CD4-positive, alpha-beta T cell treated with Interferon gamma for 1 hour (primary cell): ENCODE measurements around the gene GCDH.

Experiments
- DNase-seq: peaks from one replicate; pipeline ENCODE4 v3.0.0-alpha.2; 2020

Gene GCDH

GRCh38 chr19:12943437-12944044 lies 52.6 kb downstream of the GCDH start:
- no peak for DNase-seq

DNA sequence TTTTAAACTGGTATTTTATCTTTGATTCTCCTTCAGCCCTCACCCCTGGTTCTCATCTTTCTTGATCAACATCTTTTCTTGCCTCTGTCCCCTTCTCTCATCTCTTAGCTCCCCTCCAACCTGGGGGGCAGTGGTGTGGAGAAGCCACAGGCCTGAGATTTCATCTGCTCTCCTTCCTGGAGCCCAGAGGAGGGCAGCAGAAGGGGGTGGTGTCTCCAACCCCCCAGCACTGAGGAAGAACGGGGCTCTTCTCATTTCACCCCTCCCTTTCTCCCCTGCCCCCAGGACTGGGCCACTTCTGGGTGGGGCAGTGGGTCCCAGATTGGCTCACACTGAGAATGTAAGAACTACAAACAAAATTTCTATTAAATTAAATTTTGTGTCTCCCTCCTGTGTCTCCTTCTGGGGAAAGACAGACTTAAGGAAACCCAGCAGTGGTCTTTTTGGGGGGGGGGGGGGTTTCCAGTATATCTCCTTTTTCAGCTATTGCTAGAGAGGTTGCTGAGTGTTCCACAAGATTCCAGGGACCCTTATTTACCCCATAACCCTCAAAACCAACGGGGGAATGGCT lies 53.2 kb downstream of the GCDH start:
- no peak for DNase-seq

DNA sequence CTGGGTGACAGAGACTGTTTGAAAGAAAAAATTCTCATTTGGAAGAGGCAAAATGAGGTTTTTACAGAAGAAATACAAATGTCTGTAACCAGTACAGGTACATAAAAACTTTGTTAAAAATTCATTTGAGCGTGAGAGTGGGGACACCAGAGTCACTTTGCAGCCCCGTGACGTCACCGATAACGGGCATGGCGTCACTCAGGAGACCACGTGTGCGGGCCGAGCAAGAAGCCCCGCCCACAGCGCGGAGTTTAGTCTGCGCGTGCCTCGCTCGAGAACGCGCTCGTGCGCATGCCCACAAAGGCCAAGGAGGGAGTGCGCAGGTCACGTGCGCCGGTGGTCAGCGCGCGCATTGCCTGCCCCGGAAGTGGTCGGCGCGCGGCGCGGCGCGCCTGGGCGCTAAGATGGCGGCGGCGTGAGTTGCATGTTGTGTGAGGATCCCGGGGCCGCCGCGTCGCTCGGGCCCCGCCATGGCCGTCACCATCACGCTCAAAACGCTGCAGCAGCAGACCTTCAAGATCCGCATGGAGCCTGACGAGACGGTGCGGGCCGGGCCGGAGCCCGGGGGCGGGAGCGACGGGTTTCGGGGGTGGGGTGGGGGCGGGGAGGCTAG lies 54.6 kb downstream of the GCDH start, which contains the start of gene RAD23A:
TSS of gene RAD23A (plus strand) at position 384 of the 613 bp plus-strand sequence. CDS start at position 471, 87 bp downstream.
- DNase-seq, result peak; percentile 98

DNA sequence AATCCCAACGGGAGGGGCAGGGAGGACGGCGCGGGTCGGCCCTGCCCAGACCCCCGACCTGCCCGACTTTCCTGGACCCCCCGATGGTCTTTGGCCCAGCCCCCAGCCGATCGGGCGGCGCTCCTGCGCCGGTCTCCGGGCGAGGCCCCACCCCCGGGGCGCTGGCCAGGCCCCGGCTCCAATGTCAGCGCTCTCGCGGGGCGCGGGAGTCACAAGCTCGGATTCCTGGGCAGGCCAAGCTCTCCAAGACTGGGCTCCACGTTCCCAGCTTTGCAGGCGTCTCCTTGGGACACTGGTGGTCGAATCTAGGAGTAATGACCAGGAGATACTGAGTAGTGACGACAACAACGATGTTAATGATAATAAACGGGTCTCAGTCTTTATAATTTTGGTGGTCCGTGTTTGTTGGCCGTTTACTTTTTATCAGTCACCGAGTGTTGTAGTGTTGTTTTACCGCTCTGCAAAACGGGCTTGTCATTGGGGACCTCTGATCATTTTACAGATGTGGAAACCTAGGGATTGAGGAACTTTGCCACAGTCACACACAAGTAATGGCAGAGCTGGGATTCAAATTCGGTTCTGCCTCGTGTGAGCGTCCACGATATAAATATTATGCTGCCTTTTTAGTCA lies 55.2 kb downstream of the GCDH start:
- DNase-seq, result peak; percentile 33

DNA sequence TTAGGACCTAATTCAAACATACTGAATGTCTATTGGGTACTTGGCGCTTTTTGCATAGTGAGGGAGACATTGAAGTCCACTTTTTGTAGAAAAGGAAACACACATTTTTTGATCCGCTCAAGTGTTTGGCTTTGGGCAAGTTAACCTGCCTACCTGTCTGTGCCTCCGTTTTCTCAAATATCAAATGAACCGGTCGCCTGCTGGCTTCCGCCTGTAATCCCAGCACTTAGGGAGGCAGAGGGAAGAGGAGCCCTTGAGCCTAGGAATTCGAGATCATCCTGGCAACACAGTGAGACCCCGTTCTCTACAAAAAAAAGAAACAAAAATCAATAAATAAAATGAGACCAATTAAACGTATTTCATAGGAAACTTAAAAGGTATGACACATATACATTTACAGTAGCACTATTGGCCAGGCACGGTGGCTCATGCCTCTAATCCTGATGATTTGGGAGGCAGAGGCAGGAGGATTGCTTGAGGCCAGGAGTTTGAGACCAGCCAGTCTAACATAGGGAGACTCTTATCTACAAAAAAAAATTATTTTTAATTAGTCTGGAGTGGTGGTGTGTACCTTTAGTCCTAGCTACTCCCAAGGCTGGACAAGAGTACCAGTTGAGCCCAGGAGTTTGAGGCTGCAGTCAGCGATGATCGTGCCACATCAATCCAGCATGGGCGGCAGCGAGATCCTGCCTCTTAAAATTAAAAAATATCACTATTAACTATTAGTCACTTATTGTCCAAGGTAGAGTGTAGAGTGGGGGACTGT lies 56.0 kb downstream of the GCDH start:
- no peak for DNase-seq

DNA sequence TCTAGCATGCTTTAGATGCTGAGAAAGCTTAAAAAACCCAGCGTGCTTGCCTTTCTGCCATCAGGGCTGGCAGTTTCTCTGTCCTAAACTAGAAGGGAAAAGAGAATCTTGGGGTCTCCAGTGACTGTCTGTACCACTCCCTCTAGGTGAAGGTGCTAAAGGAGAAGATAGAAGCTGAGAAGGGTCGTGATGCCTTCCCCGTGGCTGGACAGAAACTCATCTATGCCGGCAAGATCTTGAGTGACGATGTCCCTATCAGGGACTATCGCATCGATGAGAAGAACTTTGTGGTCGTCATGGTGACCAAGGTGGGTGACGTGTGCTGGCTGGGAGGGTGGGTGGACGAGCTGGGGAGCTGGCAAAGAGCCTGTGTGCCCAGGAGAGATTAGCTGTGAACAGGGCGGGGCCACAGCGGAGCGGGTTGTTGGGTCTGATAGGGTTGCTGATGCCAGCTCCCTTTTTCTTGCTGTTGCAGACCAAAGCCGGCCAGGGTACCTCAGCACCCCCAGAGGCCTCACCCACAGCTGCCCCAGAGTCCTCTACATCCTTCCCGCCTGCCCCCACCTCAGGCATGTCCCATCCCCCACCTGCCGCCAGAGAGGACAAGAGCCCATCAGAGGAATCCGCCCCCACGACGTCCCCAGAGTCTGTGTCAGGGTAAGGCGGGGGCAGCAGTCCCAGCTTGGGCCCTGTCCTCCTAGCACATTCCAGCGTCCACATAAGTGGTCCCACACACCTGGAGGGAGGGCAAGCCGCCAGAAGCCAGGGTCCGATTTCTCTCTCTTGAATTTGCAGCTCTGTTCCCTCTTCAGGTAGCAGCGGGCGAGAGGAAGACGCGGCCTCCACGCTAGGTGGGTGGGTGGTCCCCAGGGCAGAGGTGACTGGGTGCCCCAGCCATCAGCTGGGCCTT lies 57.0 kb downstream of the GCDH start:
- no peak for DNase-seq

DNA sequence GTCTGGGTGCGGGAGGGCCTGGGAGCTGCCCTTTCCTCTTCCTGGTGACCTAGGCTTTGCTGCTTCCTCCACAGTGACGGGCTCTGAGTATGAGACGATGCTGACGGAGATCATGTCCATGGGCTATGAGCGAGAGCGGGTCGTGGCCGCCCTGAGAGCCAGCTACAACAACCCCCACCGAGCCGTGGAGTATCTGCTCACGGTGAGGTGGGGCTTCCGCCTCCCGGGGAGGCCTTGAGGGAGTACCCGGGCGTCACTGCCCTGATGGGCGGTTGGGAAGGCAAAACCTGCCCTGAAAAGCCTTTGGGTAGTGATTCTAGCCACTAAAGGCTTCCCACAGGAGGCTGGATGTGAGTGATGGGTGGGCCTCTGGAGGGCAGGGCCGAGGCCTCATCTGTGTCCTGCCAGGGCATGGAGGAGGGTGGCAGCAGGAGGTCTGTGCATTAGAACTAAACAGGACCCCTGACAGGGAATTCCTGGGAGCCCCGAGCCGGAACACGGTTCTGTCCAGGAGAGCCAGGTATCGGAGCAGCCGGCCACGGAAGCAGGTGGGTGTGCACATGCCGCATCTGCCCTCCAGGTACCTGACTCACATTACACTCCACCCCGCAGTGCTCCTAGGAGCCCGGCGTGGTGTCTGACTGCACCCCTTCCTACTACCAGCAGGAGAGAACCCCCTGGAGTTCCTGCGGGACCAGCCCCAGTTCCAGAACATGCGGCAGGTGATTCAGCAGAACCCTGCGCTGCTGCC lies 57.8 kb downstream of the GCDH start:
- no peak for DNase-seq
